ENCODE results near the gene MSMP. TPM values are rescaled to one million over a fixed set of nuclear protein-coding genes. Genes with fewer than 3 reads are reported as not detected.
A peak's percentile ranks its signal among the peaks of the same experiment; 100 is the strongest.

Gene MSMP
- total RNA-seq, 1 donor from 2014 or later = not detected

DNA sequence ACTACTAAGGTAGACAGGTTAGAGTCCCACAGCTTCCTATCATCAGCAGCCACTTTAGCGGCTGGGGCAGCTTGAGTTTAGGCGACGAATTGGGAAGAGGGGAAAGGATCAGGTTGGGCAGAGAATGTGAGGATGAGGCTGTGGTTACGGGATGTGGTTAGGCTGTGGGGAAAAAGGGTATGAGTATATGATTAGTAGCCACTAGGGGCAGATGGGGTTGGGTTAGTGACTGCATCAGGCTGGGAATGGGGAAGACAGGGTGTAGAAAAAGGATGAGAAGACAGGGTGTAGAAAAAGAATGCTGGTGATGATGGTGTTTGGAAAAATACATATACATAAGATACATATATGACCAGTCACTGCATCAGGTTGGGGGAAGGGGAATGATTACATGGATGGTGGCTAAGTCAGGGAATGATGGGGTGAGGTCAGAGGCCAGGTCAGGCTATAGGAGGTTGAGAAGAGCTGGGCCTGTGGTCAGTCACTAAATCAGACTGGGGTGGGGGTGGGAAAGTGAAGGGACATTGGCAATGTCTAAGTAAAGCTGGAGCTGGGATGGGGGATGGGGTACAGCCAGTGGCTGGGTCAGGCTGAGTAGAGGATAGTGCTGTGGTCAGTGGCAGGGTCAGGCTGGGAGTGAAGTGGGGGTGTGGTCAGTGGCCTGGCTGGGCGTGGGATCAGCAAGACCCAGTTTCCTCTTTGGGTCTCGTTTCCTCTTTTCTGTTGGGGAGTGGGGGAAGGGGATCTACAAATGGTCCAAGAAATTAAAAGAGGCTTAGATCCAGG, 24.2 kb downstream of the MSMP start:
- DNase-seq (ENCODE audit: low read depth) = peak; percentile 81
- no peaks in the 10 kb centered on the region for H3K27me3 ChIP-seq (ENCODE audit: control insufficient read depth, insufficient read depth, low read length)
- H3K4me3 ChIP-seq (ENCODE audit: low read depth, low read length) = no peak overlapping the region
- TF ChIP-seq, protein P1, sequence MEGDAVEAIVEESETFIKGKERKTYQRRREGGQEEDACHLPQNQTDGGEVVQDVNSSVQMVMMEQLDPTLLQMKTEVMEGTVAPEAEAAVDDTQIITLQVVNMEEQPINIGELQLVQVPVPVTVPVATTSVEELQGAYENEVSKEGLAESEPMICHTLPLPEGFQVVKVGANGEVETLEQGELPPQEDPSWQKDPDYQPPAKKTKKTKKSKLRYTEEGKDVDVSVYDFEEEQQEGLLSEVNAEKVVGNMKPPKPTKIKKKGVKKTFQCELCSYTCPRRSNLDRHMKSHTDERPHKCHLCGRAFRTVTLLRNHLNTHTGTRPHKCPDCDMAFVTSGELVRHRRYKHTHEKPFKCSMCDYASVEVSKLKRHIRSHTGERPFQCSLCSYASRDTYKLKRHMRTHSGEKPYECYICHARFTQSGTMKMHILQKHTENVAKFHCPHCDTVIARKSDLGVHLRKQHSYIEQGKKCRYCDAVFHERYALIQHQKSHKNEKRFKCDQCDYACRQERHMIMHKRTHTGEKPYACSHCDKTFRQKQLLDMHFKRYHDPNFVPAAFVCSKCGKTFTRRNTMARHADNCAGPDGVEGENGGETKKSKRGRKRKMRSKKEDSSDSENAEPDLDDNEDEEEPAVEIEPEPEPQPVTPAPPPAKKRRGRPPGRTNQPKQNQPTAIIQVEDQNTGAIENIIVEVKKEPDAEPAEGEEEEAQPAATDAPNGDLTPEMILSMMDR (IDR thresholded peaks at IDR 0.05; ENCODE audit: insufficient read depth, low read length, severe bottlenecking) = peak; percentile 68
- H3K36me3 ChIP-seq (ENCODE audit: control insufficient read depth, insufficient read depth, low read length) = peaks cover 5% of the 10 kb centered on the region
- no peak for FAIRE-seq

DNA sequence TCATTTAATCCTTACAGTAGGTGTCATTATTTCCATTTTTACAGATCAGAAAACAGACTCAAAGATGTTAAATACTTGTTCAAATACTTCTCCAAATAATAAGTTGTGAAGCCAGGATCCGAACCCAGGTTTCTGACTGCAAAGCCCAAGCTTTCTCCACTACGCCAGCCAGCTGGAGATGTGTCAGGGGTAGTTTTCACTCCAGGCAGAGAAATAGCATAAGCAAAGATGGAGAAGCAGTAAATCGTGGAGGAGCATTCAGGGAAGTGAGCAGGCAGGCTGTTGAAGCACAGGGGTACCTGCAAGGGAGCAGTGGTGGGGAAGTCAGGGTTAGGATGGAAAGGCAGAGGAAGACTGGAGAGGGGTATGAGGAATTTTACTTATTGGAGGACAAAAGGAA, 25.0 kb downstream of the MSMP start:
- DNase-seq (ENCODE audit: low read depth) = no peak
- FAIRE-seq = no peak
- Histone ChIP-seq H3K4me3 (ENCODE audit: low read depth, low read length) (no peak overlapping the region), H3K27me3 (ENCODE audit: control insufficient read depth, insufficient read depth, low read length) (no peaks in the 10 kb centered on the region), H3K36me3 (ENCODE audit: control insufficient read depth, insufficient read depth, low read length) (peaks cover 9% of the 10 kb centered on the region)
- TF ChIP-seq, protein P1 (IDR thresholded peaks at IDR 0.05; ENCODE audit: insufficient read depth, low read length, severe bottlenecking) = no peak

DNA sequence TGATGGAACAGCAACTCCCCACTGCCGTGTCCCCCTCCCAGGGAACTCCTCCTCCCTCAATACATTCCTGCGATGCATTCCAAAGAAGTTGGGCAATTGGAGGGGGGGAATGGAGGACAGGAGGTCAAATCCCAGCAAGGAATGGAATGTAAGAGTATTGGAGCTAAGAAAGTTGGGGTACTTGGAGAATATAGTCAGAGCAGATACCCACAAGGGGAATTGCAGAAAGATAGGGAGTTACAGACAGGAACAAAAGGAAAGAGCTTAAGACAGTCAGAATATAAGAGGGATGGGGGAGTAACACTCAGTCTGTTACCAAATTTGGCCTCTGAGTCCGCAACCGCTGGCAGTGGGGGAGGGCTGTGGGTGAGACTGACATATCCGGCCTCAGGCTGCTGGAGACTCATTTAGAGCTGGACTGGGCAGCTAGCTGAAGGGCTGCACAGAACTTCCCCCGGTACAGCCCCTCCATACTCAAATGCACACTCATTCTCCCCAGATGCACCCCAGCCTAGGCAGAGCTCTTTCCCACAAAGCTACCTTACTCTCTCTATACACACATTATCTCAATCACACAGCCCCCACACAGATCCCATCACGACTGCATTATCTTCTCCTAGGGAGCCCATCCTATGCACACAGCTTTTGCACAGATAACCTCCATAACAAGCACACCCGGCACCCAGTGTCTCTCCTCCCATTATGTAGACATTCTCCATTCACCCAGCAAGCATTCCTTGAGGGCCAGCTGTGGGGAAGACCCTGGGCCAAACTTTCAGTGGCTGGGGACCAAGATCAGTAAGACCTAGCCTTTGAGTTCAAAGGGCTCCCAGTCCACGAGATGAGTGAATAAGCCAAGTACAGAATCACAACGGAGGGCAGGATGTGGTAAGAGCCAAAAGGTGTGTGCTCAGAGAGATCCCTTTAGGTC, 25.8 kb downstream of the MSMP start:
- TF ChIP-seq, protein P1 (IDR thresholded peaks at IDR 0.05; ENCODE audit: insufficient read depth, low read length, severe bottlenecking) = no peak
- Histone ChIP-seq H3K36me3 (ENCODE audit: control insufficient read depth, insufficient read depth, low read length) (peaks cover 15% of the 10 kb centered on the region), H3K4me3 (ENCODE audit: low read depth, low read length) (no peak overlapping the region), H3K27me3 (ENCODE audit: control insufficient read depth, insufficient read depth, low read length) (no peaks in the 10 kb centered on the region)
- FAIRE-seq = no peak
- DNase-seq (ENCODE audit: low read depth) = peak; percentile 70

DNA sequence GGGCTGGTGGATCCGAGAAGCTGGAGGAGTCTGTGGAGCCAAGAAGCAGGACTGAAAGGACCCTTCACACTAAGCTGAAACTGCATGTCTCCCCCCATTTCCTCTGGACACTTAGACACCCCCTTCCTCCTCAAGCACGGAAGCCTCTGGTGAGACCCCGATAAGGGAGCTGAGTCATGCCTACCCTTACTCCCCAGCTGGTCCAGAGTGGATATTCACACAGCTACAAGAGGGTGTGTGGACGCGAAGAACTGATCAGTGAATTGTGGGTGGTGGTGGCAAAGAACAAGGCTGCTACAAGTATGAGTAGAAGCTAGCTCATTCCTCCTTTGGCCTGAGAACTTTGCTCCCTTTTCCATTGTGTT, 26.4 kb downstream of the MSMP start:
- Histone ChIP-seq H3K36me3 (ENCODE audit: control insufficient read depth, insufficient read depth, low read length) (peaks cover 16% of the 10 kb centered on the region), H3K4me3 (ENCODE audit: low read depth, low read length) (no peak overlapping the region)

DNA sequence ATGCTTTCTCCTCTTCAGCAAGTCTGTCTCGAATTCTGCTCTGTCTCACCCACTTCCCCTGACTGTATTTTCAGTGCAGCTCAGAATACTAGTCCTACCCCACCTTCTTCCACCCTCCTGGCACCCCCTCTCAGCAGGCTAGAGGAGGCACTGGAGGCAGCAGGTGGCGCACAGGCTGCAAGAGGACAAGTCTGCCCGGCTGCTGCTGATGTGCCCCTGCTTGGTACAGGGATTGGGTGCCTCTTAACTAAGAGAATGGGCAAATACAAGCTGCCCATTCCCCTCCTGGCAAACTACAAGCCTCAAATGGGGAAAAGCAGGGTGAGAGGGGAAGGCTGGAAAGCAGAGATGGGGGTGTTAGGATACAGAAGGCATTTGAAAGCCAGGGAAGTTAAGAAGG, 27.1 kb downstream of the MSMP start:
- FAIRE-seq = no peak
- Histone ChIP-seq H3K27me3 (ENCODE audit: control insufficient read depth, insufficient read depth, low read length) (no peaks in the 10 kb centered on the region), H3K4me3 (ENCODE audit: low read depth, low read length) (no peak overlapping the region), H3K36me3 (ENCODE audit: control insufficient read depth, insufficient read depth, low read length) (peaks cover 21% of the 10 kb centered on the region)
- TF ChIP-seq, protein P1 (IDR thresholded peaks at IDR 0.05; ENCODE audit: insufficient read depth, low read length, severe bottlenecking) = peak; percentile 19
- DNase-seq (ENCODE audit: low read depth) = no peak

More for the DNA sequence above, 26.4 kb downstream of the MSMP start:
- no peaks in the 10 kb centered on the region for H3K27me3 ChIP-seq (ENCODE audit: control insufficient read depth, insufficient read depth, low read length)
- TF ChIP-seq, protein P1 (IDR thresholded peaks at IDR 0.05; ENCODE audit: insufficient read depth, low read length, severe bottlenecking) = no peak
- DNase-seq (ENCODE audit: low read depth) (no peak), FAIRE-seq (no peak)

Measured in bronchial epithelial cell (primary cell).